Measurements from ENCODE around the gene DACT3.

The DACT3 gene

DNA sequence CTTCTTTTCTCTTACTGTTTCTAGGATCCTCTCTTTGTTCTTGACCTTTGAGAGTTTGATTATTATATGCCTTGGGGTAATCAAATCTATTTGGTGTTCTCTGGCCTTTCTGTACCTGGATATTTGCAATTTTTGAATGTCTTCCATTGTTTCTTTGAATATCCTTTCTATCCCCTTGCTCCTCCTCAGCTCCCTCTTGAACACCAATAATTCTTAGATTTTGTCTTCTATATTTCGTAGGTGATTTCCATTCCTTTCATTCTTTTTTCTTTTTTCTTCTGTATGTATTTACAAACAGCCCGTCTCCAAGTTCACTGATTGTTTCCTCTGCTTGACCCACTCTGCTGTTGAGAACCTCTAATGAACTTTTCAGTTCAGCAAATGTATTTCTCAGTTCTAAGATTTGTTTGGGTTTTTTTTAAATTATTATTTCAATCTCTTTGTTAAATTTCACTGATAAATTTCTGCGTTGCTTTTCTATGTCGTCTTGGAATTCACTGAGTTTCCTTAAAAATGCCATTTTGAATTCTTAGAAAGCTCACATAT is 62.5 kb downstream of the DACT3 start:
- DNase-seq (ENCODE audit: low read depth in 3 of 3): no peak

Data from stimulated activated CD4-positive, alpha-beta T cell treated with anti-CD3 and anti-CD28 coated beads, TNF-alpha, amount 100 ng/mL, for 48 hours (primary cell).